ENCODE measurements around the gene OPCML.
A peak's percentile ranks its signal among the peaks of the same experiment; 100 is the strongest.
"Not testable (repeated sequence)": the region's sequence is repeated elsewhere in the genome, so short reads cannot be mapped to it uniquely, and the experiment has no call there.

OPCML gene

DNA sequence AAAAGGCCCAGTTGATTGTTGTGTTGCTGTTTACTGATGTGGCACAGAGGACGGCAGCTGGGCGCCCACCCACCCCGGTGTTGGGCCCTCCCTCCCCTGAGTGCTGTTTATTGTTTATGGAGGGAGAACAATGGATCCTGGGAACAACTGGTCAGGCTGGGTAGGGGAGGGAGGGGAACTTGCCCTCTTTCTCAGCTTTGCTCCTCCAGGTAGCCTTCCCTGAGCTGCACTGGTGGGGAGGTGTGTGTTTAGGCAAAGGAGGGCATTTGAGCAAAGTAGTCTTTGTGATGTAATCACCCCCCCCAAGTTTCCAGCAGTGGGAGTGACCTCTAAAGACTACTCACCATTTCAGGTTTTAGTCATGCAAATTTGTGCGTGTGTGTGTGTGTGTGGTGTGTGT, 1126.6 kb downstream of the OPCML start:
- no peak overlapping the region for H3K4me3 ChIP-seq (ENCODE audit: low read length)
- no peak for DNase-seq (ENCODE audit: low read depth)
- no peak for TF ChIP-seq CTCF (conservative IDR thresholded peaks at IDR 0.05; ENCODE audit: low read length)

DNA sequence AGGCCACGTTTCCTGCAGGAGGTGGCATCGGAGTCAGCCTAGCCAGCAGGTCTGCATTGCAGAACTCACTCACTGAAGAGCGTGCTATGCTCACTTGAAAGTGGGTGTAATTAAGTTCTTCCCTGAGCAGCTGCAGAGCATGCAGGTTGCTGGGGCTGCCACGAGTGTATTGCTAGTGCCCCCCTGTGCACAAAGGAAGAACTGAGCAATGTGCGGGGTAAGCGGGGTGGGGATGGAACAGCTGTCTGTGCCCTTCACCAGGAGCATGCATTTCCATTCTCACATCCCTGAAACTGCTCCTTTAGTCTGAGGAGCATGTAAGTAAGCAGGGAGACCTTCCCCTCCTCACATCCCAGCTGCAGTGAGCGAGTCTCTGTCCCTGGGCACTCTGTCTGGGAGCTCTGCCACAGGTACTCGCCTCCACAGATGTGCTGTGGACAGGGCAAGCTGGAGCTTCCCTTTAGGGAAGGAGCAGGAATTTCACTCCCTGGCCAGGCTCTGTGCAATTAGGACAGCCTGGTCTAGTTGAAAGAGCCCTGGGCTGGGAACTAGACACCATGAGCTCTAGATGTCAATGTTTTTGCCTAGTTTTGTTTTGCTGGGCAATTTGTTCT, 1130.1 kb downstream of the OPCML start:
- peak; percentile 60 for TF ChIP-seq CTCF (conservative IDR thresholded peaks at IDR 0.05; ENCODE audit: low read length)
- no peak overlapping the region for H3K4me3 ChIP-seq (ENCODE audit: low read length)
- DNase-seq (ENCODE audit: low read depth): peak; percentile 56

GRCh38 chr11:132396318-132396717, 1136.0 kb downstream of the OPCML start:
- no peak overlapping the region for H3K4me3 ChIP-seq (ENCODE audit: low read length)
- no peak for DNase-seq (ENCODE audit: low read depth)
- no peak for TF ChIP-seq CTCF (conservative IDR thresholded peaks at IDR 0.05; ENCODE audit: low read length)

DNA sequence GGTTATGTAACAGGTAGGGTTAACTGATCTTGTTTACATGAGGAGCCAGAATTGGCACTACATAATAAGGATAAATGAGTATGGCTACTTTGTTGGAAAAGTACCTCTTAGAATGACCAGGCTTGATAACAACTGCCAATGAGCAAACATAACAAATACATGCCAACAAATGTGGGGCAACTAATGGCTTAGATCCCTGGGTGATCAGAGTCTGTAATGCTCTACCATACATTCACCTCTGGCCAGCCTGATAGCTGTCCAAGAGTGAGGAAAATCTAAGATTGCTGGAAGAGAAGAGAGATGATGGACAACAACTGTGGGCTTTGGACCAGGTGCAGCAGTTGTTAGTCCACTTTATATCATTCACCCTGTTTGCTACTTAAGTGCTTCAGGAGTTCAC, 1136.9 kb downstream of the OPCML start:
- no peak for TF ChIP-seq CTCF (conservative IDR thresholded peaks at IDR 0.05; ENCODE audit: low read length)
- no peak for DNase-seq (ENCODE audit: low read depth)
- H3K4me3 ChIP-seq (ENCODE audit: low read length): no peak overlapping the region

GRCh38 chr11:132379540-132379939, 1152.8 kb downstream of the OPCML start:
- no peak for DNase-seq (ENCODE audit: low read depth)
- no peak overlapping the region for H3K4me3 ChIP-seq (ENCODE audit: low read length)
- TF ChIP-seq CTCF (conservative IDR thresholded peaks at IDR 0.05; ENCODE audit: low read length): no peak

- no peak for TF ChIP-seq CTCF (conservative IDR thresholded peaks at IDR 0.05; ENCODE audit: low read length)
- DNase-seq (ENCODE audit: low read depth): no peak
- no peak overlapping the region for H3K4me3 ChIP-seq (ENCODE audit: low read length)
Measured at GRCh38 chr11:132373405-132374143, 1158.7 kb downstream of the OPCML start.

DNA sequence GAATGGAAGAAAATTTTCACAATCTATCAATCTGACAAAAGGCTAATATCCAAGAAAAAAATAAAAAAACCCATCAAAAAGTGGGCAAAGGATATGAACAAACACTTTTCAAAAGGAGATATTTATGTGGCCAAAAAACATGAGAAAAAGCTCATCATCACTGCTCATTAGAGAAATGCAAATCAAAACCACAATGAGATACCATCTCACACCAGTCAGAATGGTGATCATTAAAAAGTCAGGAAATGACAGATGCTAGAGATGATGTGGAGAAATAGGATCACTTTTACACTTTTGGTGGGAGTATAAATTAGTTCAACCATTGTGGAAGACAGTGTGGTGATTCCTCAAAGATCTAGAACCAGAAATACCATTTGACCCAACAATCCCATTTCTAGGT, 1162.2 kb downstream of the OPCML start:
- not testable (repeated sequence) for H3K4me3 ChIP-seq (ENCODE audit: low read length); DNase-seq (ENCODE audit: low read depth)

Measured in AG10803 (cell line).